ENCODE data around the gene ICAM1. TPM values are rescaled to one million over a fixed set of nuclear protein-coding genes. Genes with fewer than 3 reads are reported as not detected.

Gene ICAM1
- total and polyA plus RNA-seq, 10 of the 15 experiments (the other 5 are each of a cell fraction or from before 2014, with no cell fraction given) = 7.6 to 115 (median 60.2) TPM

DNA sequence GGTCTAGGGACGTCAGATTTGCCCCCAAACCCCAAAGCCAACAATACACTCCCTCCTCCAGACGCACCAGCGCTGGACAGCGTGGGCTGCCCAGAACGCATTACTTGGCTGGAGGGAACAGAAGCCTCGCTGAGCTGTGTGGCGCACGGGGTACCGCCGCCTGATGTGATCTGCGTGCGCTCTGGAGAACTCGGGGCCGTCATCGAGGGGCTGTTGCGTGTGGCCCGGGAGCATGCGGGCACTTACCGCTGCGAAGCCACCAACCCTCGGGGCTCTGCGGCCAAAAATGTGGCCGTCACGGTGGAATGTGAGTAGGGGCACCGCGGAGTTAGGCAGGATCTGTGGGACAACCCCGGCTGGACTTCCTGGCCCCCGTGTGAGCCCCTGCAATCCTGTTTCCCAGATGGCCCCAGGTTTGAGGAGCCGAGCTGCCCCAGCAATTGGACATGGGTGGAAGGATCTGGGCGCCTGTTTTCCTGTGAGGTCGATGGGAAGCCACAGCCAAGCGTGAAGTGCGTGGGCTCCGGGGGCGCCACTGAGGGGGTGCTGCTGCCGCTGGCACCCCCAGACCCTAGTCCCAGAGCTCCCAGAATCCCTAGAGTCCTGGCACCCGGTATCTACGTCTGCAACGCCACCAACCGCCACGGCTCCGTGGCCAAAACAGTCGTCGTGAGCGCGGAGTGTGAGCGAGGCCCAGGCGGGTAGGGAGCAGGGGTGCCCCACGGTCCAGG lies 22.9 kb downstream of the ICAM1 start:
- H3K9ac ChIP-seq (ENCODE audit: control insufficient read depth, insufficient read depth, low read length) = no peak overlapping the region
- ATAC-seq (no peak), FAIRE-seq (no peak), DNase-seq (ENCODE audit: low read depth, low spot score) (no peak)
- H3K4me2 ChIP-seq (ENCODE audit: control insufficient read depth, insufficient read depth) = no peak overlapping the region
- peaks cover 3 to 16% of the 10 kb centered on the region in 2 experiments for H3K27me3 ChIP-seq (replicated peaks in 1 of 2; ENCODE audit: control insufficient read depth in 2 of 2, insufficient read depth in 2 of 2, low read length in 1 of 2)
- no TSS peak for BruUV-seq (replicated peaks)
- RAD21 ChIA-PET (ENCODE audit: unreplicated experiment) = no interaction called here
- no peak overlapping the region for H3K27ac ChIP-seq (ENCODE audit: control insufficient read depth, insufficient read depth)
- H3K4me3 ChIP-seq = no peak overlapping the region
- SMC1A ChIA-PET (ENCODE audit: uncharacterized antibody, unreplicated experiment) = interaction anchor here (1.2 kb wide), 1 partner anchor 20 kb away, joined by 3 read pairs; no protein-coding TSS in a partner anchor
- in situ Hi-C loops (cut with MboI) (no loop called here), intact Hi-C loops (cut with micrococcal nuclease; ENCODE audit: unreplicated experiment) (no loop called here)
- 66% methylated on average over 49 of the region's 49 CpGs for WGBS (ENCODE audit: insufficient coverage, insufficient replicate concordance, low lambda C conversion rate, missing lambda C conversion rate)
- no peak overlapping the region for H2AFZ ChIP-seq (ENCODE audit: control insufficient read depth, low read depth, low read length)
- H3K79me2 ChIP-seq (ENCODE audit: control insufficient read depth, insufficient read depth, low read length) = no peaks in the 10 kb centered on the region
- H4K20me1 ChIP-seq (ENCODE audit: control insufficient read depth, insufficient read depth) = no peaks in the 10 kb centered on the region
- H3K36me3 ChIP-seq (ENCODE audit: control insufficient read depth in 2 of 2, insufficient read depth in 2 of 2, low read length in 1 of 2) = no peaks in the 10 kb centered on the region; a peak in 1 of 4 replicates
- no peaks in the 10 kb centered on the region; the same call in 2 of the 3 replicates for H3K9me3 ChIP-seq (replicated peaks; ENCODE audit: control insufficient read depth, insufficient read depth, low read length)
- CTCF ChIA-PET = no interaction called here
- POLR2A ChIA-PET = no interaction called here
- peaks cover 39% of the 10 kb centered on the region for H3K4me1 ChIP-seq (ENCODE audit: control insufficient read depth, insufficient read depth, low read length)
- TF ChIP-seq, protein P1, sequence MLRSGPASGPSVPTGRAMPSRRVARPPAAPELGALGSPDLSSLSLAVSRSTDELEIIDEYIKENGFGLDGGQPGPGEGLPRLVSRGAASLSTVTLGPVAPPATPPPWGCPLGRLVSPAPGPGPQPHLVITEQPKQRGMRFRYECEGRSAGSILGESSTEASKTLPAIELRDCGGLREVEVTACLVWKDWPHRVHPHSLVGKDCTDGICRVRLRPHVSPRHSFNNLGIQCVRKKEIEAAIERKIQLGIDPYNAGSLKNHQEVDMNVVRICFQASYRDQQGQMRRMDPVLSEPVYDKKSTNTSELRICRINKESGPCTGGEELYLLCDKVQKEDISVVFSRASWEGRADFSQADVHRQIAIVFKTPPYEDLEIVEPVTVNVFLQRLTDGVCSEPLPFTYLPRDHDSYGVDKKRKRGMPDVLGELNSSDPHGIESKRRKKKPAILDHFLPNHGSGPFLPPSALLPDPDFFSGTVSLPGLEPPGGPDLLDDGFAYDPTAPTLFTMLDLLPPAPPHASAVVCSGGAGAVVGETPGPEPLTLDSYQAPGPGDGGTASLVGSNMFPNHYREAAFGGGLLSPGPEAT (IDR thresholded peaks at IDR 0.05; ENCODE audit: low read depth) = no peak
- TF ChIP-seq, protein P2, sequence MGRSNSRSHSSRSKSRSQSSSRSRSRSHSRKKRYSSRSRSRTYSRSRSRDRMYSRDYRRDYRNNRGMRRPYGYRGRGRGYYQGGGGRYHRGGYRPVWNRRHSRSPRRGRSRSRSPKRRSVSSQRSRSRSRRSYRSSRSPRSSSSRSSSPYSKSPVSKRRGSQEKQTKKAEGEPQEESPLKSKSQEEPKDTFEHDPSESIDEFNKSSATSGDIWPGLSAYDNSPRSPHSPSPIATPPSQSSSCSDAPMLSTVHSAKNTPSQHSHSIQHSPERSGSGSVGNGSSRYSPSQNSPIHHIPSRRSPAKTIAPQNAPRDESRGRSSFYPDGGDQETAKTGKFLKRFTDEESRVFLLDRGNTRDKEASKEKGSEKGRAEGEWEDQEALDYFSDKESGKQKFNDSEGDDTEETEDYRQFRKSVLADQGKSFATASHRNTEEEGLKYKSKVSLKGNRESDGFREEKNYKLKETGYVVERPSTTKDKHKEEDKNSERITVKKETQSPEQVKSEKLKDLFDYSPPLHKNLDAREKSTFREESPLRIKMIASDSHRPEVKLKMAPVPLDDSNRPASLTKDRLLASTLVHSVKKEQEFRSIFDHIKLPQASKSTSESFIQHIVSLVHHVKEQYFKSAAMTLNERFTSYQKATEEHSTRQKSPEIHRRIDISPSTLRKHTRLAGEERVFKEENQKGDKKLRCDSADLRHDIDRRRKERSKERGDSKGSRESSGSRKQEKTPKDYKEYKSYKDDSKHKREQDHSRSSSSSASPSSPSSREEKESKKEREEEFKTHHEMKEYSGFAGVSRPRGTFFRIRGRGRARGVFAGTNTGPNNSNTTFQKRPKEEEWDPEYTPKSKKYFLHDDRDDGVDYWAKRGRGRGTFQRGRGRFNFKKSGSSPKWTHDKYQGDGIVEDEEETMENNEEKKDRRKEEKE (IDR thresholded peaks at IDR 0.05) = no peak
- TF ChIP-seq, protein P3, sequence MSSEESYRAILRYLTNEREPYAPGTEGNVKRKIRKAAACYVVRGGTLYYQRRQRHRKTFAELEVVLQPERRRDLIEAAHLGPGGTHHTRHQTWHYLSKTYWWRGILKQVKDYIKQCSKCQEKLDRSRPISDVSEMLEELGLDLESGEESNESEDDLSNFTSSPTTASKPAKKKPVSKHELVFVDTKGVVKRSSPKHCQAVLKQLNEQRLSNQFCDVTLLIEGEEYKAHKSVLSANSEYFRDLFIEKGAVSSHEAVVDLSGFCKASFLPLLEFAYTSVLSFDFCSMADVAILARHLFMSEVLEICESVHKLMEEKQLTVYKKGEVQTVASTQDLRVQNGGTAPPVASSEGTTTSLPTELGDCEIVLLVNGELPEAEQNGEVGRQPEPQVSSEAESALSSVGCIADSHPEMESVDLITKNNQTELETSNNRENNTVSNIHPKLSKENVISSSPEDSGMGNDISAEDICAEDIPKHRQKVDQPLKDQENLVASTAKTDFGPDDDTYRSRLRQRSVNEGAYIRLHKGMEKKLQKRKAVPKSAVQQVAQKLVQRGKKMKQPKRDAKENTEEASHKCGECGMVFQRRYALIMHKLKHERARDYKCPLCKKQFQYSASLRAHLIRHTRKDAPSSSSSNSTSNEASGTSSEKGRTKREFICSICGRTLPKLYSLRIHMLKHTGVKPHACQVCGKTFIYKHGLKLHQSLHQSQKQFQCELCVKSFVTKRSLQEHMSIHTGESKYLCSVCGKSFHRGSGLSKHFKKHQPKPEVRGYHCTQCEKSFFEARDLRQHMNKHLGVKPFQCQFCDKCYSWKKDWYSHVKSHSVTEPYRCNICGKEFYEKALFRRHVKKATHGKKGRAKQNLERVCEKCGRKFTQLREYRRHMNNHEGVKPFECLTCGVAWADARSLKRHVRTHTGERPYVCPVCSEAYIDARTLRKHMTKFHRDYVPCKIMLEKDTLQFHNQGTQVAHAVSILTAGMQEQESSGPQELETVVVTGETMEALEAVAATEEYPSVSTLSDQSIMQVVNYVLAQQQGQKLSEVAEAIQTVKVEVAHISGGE (CRISPR knock-in tag; IDR thresholded peaks at IDR 0.05) = no peak
- no peak for TF ChIP-seq POLR2AphosphoS5 (IDR thresholded peaks at IDR 0.05; ENCODE audit: low read length)
- no peak for TF ChIP-seq ZNF217 (IDR thresholded peaks at IDR 0.05)
- TF ChIP-seq, protein P4, sequence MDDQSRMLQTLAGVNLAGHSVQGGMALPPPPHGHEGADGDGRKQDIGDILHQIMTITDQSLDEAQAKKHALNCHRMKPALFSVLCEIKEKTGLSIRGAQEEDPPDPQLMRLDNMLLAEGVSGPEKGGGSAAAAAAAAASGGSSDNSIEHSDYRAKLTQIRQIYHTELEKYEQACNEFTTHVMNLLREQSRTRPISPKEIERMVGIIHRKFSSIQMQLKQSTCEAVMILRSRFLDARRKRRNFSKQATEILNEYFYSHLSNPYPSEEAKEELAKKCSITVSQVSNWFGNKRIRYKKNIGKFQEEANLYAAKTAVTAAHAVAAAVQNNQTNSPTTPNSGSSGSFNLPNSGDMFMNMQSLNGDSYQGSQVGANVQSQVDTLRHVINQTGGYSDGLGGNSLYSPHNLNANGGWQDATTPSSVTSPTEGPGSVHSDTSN (IDR thresholded peaks at IDR 0.05; ENCODE audit: insufficient replicate concordance, low read depth, low read length) = no peak

Measured in GM12878 (cell line).